ENCODE measurements around the gene HS1BP3. TPM values are rescaled to one million over a fixed set of nuclear protein-coding genes. Genes with fewer than 3 reads are reported as not detected.

HS1BP3 gene
- total and polyA plus RNA-seq, 2 donors (not counting 3 experiments of a cell fraction or from before 2014, with no cell fraction given), result 27.4 to 33.1 TPM

GRCh38 chr2:20579866-20580265 lies 71.0 kb downstream of the HS1BP3 start:
- peak overlapping the region; percentile 100 for H3K27ac ChIP-seq (ENCODE audit: insufficient read depth, low read depth, low read length)
- intact Hi-C loops (cut with micrococcal nuclease) (loop anchor here (1.0 kb wide), 7 partner anchors 11 to 130 kb away; no protein-coding TSS in a partner anchor), dilution Hi-C loops (cut with MboI; ENCODE audit: extremely low pct_ligation_motif_present, low sequenced_read_pairs) (no loop called here)
- no peak overlapping the region for H3K4me3 ChIP-seq (replicated peaks in 1 of 3; ENCODE audit: insufficient read depth in 1 of 3, low read depth in 1 of 3, low read length in 3 of 3)
- FAIRE-seq, result no peak
- no peaks in the 10 kb centered on the region for H4K20me1 ChIP-seq (replicated peaks; ENCODE audit: control insufficient read depth, extremely low read depth, insufficient read depth, low read length)
- no peaks in the 10 kb centered on the region for H3K9me1 ChIP-seq (replicated peaks; ENCODE audit: control insufficient read depth, extremely low read depth, insufficient read depth, low read length)
- peaks cover 83% of the 10 kb centered on the region for H3K4me1 ChIP-seq (ENCODE audit: control insufficient read depth, extremely low read depth, insufficient read depth, low read length)
- TF ChIP-seq POLR2A (IDR thresholded peaks at IDR 0.05; ENCODE audit: low read depth, low read length) (no peak), GATA2 (IDR thresholded peaks at IDR 0.05; ENCODE audit: insufficient read depth, insufficient read length, low read depth, low read length) (peak; percentile 12)
- H2AFZ ChIP-seq (ENCODE audit: low read depth, low read length), result no peak overlapping the region
- CTCF ChIA-PET, result interaction anchor here (0.8 to 10.5 kb wide), 14 partner anchors 9 to 136 kb away, joined by 3 to 78 read pairs (median 7); no protein-coding TSS in a partner anchor
- H3K9ac ChIP-seq (replicated peaks; ENCODE audit: extremely low read depth, insufficient read depth, low read length), result peak overlapping the region; percentile 89
- no peak overlapping the region for H3K4me2 ChIP-seq (ENCODE audit: insufficient read depth, low read length)
- DNase-seq (ENCODE audit: low read depth, low spot score), result no peak
- POLR2A ChIA-PET, result interaction anchor here (0.7 to 11.7 kb wide), 5 partner anchors 12 to 135 kb away, joined by 3 to 310 read pairs (median 17); partner anchors contain the start of gene RHOB
- H3K27me3 ChIP-seq (ENCODE audit: control insufficient read depth in 2 of 2, insufficient read depth in 2 of 2, low read length in 2 of 2), result no peaks in the 10 kb centered on the region
- H3K36me3 ChIP-seq (ENCODE audit: control insufficient read depth in 2 of 2, extremely low read depth in 1 of 2, insufficient read depth in 2 of 2, low read length in 2 of 2), result no peaks in the 10 kb centered on the region
- no peaks in the 10 kb centered on the region for H3K9me3 ChIP-seq (replicated peaks; ENCODE audit: control insufficient read depth, insufficient read depth, low read length)
- BruUV-seq (replicated peaks), result no TSS peak
- no peaks in the 10 kb centered on the region for H3K79me2 ChIP-seq (ENCODE audit: control insufficient read depth, insufficient read depth, low read length)

- no peak overlapping the region for H2AFZ ChIP-seq (ENCODE audit: low read depth, low read length)
- no peaks in the 10 kb centered on the region for H4K20me1 ChIP-seq (replicated peaks; ENCODE audit: control insufficient read depth, extremely low read depth, insufficient read depth, low read length)
- H3K27ac ChIP-seq (ENCODE audit: insufficient read depth, low read depth, low read length), result peak overlapping the region; percentile 100
- DNase-seq (ENCODE audit: low read depth, low spot score) (peak; percentile 100), FAIRE-seq (peak; percentile 99)
- H3K9ac ChIP-seq (replicated peaks; ENCODE audit: extremely low read depth, insufficient read depth, low read length), result peak overlapping the region; percentile 89
- H3K9me1 ChIP-seq (replicated peaks; ENCODE audit: control insufficient read depth, extremely low read depth, insufficient read depth, low read length), result no peaks in the 10 kb centered on the region
- H3K4me2 ChIP-seq (ENCODE audit: insufficient read depth, low read length), result peak overlapping the region; percentile 26
- H3K27me3 ChIP-seq (ENCODE audit: control insufficient read depth in 2 of 2, insufficient read depth in 2 of 2, low read length in 2 of 2), result no peaks in the 10 kb centered on the region
- dilution Hi-C loops (cut with MboI; ENCODE audit: extremely low pct_ligation_motif_present, low sequenced_read_pairs), result no loop called here
- no peak overlapping the region for H3K4me3 ChIP-seq (replicated peaks in 1 of 3; ENCODE audit: insufficient read depth in 1 of 3, low read depth in 1 of 3, low read length in 3 of 3)
- intact Hi-C loops (cut with micrococcal nuclease), result loop anchor here (1.0 kb wide), 7 partner anchors 10 to 129 kb away; no protein-coding TSS in a partner anchor
- H3K9me3 ChIP-seq (replicated peaks; ENCODE audit: control insufficient read depth, insufficient read depth, low read length), result no peaks in the 10 kb centered on the region
- H3K79me2 ChIP-seq (ENCODE audit: control insufficient read depth, insufficient read depth, low read length), result no peaks in the 10 kb centered on the region
- POLR2A ChIA-PET, result interaction anchor here (0.7 to 11.7 kb wide), 5 partner anchors 11 to 135 kb away, joined by 3 to 310 read pairs (median 17); partner anchors contain the start of gene RHOB
- no peaks in the 10 kb centered on the region for H3K36me3 ChIP-seq (ENCODE audit: control insufficient read depth in 2 of 2, extremely low read depth in 1 of 2, insufficient read depth in 2 of 2, low read length in 2 of 2)
- TF ChIP-seq CTCF (IDR thresholded peaks at IDR 0.05; ENCODE audit: extremely low read depth in 1 of 2, insufficient read depth in 1 of 2, low read depth in 1 of 2, low read length in 2 of 2) (no peak), FOS (IDR thresholded peaks at IDR 0.05; ENCODE audit: borderline replicate concordance, insufficient read depth, low read length) (peak; percentile 98), EZH2 (IDR thresholded peaks at IDR 0.05; ENCODE audit: borderline replicate concordance, low read depth, low read length, severe bottlenecking) (no peak), POLR2AphosphoS5 (IDR thresholded peaks at IDR 0.05; ENCODE audit: insufficient read depth, low read depth, low read length) (peak; percentile 92), MYC (IDR thresholded peaks at IDR 0.05; ENCODE audit: low read depth, low read length) (no peak), GATA2 (IDR thresholded peaks at IDR 0.05; ENCODE audit: insufficient read depth, insufficient read length, low read depth, low read length) (peak; percentile 87), POLR2A (IDR thresholded peaks at IDR 0.05; ENCODE audit: low read depth, low read length) (no peak), JUN (IDR thresholded peaks at IDR 0.05; ENCODE audit: borderline replicate concordance, insufficient read depth, insufficient read length, low read depth) (peak; percentile 100), MAX (IDR thresholded peaks at IDR 0.05; ENCODE audit: insufficient read depth, insufficient read length) (peak; percentile 84)
- TSS peak; percentile 55 for BruUV-seq (replicated peaks)
- H3K4me1 ChIP-seq (ENCODE audit: control insufficient read depth, extremely low read depth, insufficient read depth, low read length), result peaks cover 84% of the 10 kb centered on the region
- CTCF ChIA-PET, result interaction anchor here (0.7 to 10.5 kb wide), 16 partner anchors 10 to 253 kb away, joined by 3 to 78 read pairs (median 6); partner anchors contain the start of gene RHOB
These were observed 71.7 kb downstream of the HS1BP3 start for GRCh38 chr2:20578895-20579825.
